ENCODE results near the gene THSD7A. TPM values are rescaled to one million over a fixed set of nuclear protein-coding genes. Genes with fewer than 3 reads are reported as not detected.

THSD7A gene
- polyA plus RNA-seq, 1 donor (not counting 4 experiments of a cell fraction or from before 2014, with no cell fraction given), result not detected

DNA sequence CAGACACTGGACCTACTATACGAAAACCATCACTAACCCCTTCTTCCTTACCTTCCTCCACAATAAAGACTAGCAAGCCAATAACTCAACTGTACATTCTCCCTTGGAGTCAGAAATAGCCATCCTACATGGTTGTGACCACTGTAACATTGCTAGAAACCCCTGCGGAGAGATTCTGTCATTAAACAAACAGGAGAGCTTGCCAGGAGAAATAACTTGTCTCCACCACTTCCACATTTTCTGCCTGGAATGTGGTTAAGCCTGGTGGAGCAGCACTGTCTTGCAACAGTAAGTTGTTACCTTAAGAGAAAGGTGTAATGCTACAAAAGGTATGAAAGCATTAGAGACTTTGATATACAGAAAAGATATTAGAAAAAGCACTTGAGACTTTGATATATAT, 45.8 kb downstream of the THSD7A start:
- Histone ChIP-seq H3K27ac (ENCODE audit: control insufficient read depth, insufficient read depth, low read length) (no peak overlapping the region), H3K4me1 (ENCODE audit: control insufficient read depth, extremely low read depth, insufficient read depth, low read length) (no peaks in the 10 kb centered on the region), H3K79me2 (ENCODE audit: control insufficient read depth, insufficient read depth, low read length) (no peaks in the 10 kb centered on the region), H3K9ac (ENCODE audit: control insufficient read depth, extremely low read depth, insufficient read depth, low read length) (no peak overlapping the region), H3K27me3 (ENCODE audit: control insufficient read depth, extremely low read depth, insufficient read depth, low read length) (no peaks in the 10 kb centered on the region), H3K36me3 (ENCODE audit: control insufficient read depth in 2 of 2, extremely low read depth in 1 of 2, insufficient read depth in 2 of 2, low read length in 2 of 2) (no peaks in the 10 kb centered on the region), H3K4me2 (ENCODE audit: control insufficient read depth, extremely low read depth, insufficient read depth, low read depth, low read length) (no peak overlapping the region), H3K9me3 (ENCODE audit: control insufficient read depth, low read depth, low read length) (no peaks in the 10 kb centered on the region), H3K4me3 (ENCODE audit: control insufficient read depth in 2 of 3, extremely low read depth in 1 of 3, insufficient read depth in 2 of 3, low read depth in 1 of 3, low read length in 3 of 3) (no peak overlapping the region), H4K20me1 (ENCODE audit: control insufficient read depth, extremely low read depth, insufficient read depth, low read length) (no peaks in the 10 kb centered on the region), H2AFZ (ENCODE audit: control insufficient read depth, low read length) (no peak overlapping the region), H3K9me1 (ENCODE audit: control insufficient read depth, extremely low read depth, insufficient read depth, low read length) (no peaks in the 10 kb centered on the region)
- no peak for TF ChIP-seq CTCF (optimal IDR thresholded peaks at IDR 0.05 in 1 of 3, IDR thresholded peaks at IDR 0.05 in 1 of 3, conservative IDR thresholded peaks at IDR 0.05 in 1 of 3; ENCODE audit: extremely low read depth in 1 of 3, insufficient read depth in 2 of 3, low read length in 3 of 3)
- DNase-seq (ENCODE audit: low read depth, low spot score), result no peak
- no peak for FAIRE-seq
- dilution Hi-C loops (cut with MboI; ENCODE audit: extremely low pct_ligation_motif_present, low sequenced_read_pairs), result no loop called here

- Histone ChIP-seq H3K9me3 (ENCODE audit: control insufficient read depth, low read depth, low read length) (no peaks in the 10 kb centered on the region), H2AFZ (ENCODE audit: control insufficient read depth, low read length) (no peak overlapping the region), H3K9me1 (ENCODE audit: control insufficient read depth, extremely low read depth, insufficient read depth, low read length) (no peaks in the 10 kb centered on the region), H3K27me3 (ENCODE audit: control insufficient read depth, extremely low read depth, insufficient read depth, low read length) (no peaks in the 10 kb centered on the region), H3K27ac (ENCODE audit: control insufficient read depth, insufficient read depth, low read length) (no peak overlapping the region), H3K4me3 (ENCODE audit: control insufficient read depth in 2 of 3, extremely low read depth in 1 of 3, insufficient read depth in 2 of 3, low read depth in 1 of 3, low read length in 3 of 3) (no peak overlapping the region), H4K20me1 (ENCODE audit: control insufficient read depth, extremely low read depth, insufficient read depth, low read length) (no peaks in the 10 kb centered on the region), H3K4me1 (ENCODE audit: control insufficient read depth, extremely low read depth, insufficient read depth, low read length) (no peaks in the 10 kb centered on the region), H3K79me2 (ENCODE audit: control insufficient read depth, insufficient read depth, low read length) (no peaks in the 10 kb centered on the region), H3K36me3 (ENCODE audit: control insufficient read depth in 2 of 2, extremely low read depth in 1 of 2, insufficient read depth in 2 of 2, low read length in 2 of 2) (no peaks in the 10 kb centered on the region), H3K9ac (ENCODE audit: control insufficient read depth, extremely low read depth, insufficient read depth, low read length) (no peak overlapping the region), H3K4me2 (ENCODE audit: control insufficient read depth, extremely low read depth, insufficient read depth, low read depth, low read length) (no peak overlapping the region)
- FAIRE-seq (no peak), DNase-seq (ENCODE audit: low read depth, low spot score) (no peak)
- TF ChIP-seq CTCF (optimal IDR thresholded peaks at IDR 0.05 in 1 of 3, IDR thresholded peaks at IDR 0.05 in 1 of 3, conservative IDR thresholded peaks at IDR 0.05 in 1 of 3; ENCODE audit: extremely low read depth in 1 of 3, insufficient read depth in 2 of 3, low read length in 3 of 3), result no peak
- no peak for TF ChIP-seq EZH2 (IDR thresholded peaks at IDR 0.05; ENCODE audit: low read length)
- dilution Hi-C loops (cut with MboI; ENCODE audit: extremely low pct_ligation_motif_present, low sequenced_read_pairs), result no loop called here
Measured at GRCh38 chr7:11784769-11785536, 47.0 kb downstream of the THSD7A start.

Data from keratinocyte (primary cell).